Subcutaneous adipose tissue (tissue), 4 donors: Measurements from ENCODE around the gene NLGN1. TPM values are rescaled to one million over a fixed set of nuclear protein-coding genes. Genes with fewer than 3 reads are reported as not detected.

Experiments used
- total RNA-seq, 4 donors: library from RNA; depleted of rRNA; stranded (reverse); fragments of >200 nt; gene quantifications; one replicate each; pipeline ENCODE4 v1.1.0, GENCODE V29; 2016
- TF ChIP-seq, protein P1 (sequence below): fragments of 450-650 bp; IDR thresholded peaks from one replicate; pipeline ENCODE4 v1.5.1; 2016; ENCODE audit warnings: low read depth, mild to moderate bottlenecking, control low read depth, antibody characterized with exemption, moderate library complexity

Gene NLGN1
- total RNA-seq, 4 donors from 2014 or later = 5.1 to 16.5 (median 7.9) TPM

DNA sequence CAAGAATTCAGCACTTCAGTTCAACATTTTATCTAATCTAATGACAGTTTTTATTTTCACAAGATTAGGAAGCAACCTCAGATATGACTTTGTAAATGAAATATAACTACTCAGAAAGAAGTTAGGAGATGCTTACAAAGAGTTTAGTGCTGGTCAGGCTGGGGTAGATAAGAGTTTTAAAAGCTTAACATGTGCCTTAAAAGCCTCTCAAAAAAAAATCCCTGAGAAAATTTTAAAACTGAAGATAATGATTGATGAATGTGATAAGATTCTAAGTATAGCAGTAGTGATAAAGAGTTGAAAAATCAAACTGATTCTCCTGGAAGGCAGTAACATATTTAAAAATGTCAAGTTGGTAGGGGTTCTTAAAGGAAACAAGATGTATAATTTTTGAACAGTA lies 478.2 kb downstream of the NLGN1 start:
- TF ChIP-seq, protein P1, sequence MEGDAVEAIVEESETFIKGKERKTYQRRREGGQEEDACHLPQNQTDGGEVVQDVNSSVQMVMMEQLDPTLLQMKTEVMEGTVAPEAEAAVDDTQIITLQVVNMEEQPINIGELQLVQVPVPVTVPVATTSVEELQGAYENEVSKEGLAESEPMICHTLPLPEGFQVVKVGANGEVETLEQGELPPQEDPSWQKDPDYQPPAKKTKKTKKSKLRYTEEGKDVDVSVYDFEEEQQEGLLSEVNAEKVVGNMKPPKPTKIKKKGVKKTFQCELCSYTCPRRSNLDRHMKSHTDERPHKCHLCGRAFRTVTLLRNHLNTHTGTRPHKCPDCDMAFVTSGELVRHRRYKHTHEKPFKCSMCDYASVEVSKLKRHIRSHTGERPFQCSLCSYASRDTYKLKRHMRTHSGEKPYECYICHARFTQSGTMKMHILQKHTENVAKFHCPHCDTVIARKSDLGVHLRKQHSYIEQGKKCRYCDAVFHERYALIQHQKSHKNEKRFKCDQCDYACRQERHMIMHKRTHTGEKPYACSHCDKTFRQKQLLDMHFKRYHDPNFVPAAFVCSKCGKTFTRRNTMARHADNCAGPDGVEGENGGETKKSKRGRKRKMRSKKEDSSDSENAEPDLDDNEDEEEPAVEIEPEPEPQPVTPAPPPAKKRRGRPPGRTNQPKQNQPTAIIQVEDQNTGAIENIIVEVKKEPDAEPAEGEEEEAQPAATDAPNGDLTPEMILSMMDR = no peak

GRCh38 chr3:173876476-173876875 lies 478.9 kb downstream of the NLGN1 start:
- TF ChIP-seq, protein P1 = no peak

DNA sequence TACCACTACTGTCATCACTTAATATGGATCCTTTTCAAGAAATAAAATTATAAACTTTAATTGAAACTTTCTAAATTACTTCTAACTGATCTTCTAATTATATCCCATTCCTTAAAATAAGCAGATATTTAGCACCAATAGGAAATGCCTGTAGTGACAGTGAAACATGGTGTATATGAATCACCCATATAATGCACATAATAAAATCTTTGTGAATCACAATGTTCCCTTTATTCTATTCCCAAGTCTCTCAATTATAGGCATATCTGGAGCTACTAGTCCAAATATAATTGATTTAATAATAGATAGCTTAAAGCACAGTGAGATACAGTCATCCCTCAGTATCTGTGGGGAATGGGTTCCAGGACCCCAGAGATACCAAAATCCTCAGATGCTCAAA lies 490.3 kb downstream of the NLGN1 start:
- TF ChIP-seq, protein P1 = no peak

- TF ChIP-seq, protein P1 = no peak
Measured at GRCh38 chr3:173889596-173889995, 492.1 kb downstream of the NLGN1 start.

- TF ChIP-seq, protein P1 = no peak
Measured at GRCh38 chr3:173890091-173890490, 492.5 kb downstream of the NLGN1 start.

- TF ChIP-seq, protein P1 = no peak
Measured at GRCh38 chr3:173891272-173892100, 493.9 kb downstream of the NLGN1 start.

DNA sequence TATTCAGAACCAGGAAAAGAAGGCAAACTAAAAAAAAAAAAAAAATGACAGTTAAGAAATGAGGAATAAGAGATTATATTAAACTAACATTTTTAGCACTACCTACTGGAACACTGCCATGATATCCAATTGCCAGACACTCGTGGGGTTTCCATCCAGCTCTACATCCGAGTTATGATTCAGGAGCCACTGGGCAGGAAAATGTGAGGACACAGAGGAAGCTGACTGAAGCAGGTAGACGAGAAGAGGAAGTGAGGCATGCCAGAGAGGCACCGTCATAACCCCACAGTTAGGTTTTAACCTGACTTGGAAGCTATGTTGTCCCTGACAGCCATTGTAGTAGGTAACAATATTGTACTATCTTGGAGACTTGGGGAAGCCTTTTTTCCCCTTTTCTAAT lies 495.0 kb downstream of the NLGN1 start:
- TF ChIP-seq, protein P1 = no peak
